Immature natural killer cell (primary cell): ENCODE results near the gene MIPOL1. TPM values are rescaled to one million over a fixed set of nuclear protein-coding genes. Genes with fewer than 3 reads are reported as not detected.

Source experiments
- DNase-seq, 3 donors: peaks; one replicate each; pipeline ENCODE4 v3.0.0; 2022; ENCODE audit warnings: mixed read lengths in 1 of 3
- H3K27ac Mint-ChIP-seq, 6 donors: one replicate each; pipeline ENCODE4 v1.8.0; 2020; ENCODE audit warnings: mixed read lengths in 6 of 6, mild to moderate bottlenecking in 5 of 6, inconsistent platforms in 4 of 6, moderate library complexity in 3 of 6
- H3K27me3 Mint-ChIP-seq, 3 donors: one replicate each; pipeline ENCODE4 v1.8.0; 2020 to 2021; ENCODE audit warnings: low read depth in 3 of 3, mild to moderate bottlenecking in 3 of 3, mixed read lengths in 3 of 3, moderate library complexity in 3 of 3, inconsistent platforms in 1 of 3
- H3K36me3 Mint-ChIP-seq, 3 donors: one replicate each; pipeline ENCODE4 v1.8.0; 2020; ENCODE audit warnings: mixed read lengths in 3 of 3, inconsistent platforms in 2 of 3, mild to moderate bottlenecking in 2 of 3
- H3K4me1 Mint-ChIP-seq, 2 donors: one replicate each; pipeline ENCODE4 v1.8.0; 2020; ENCODE audit warnings: inconsistent platforms in 2 of 2, mild to moderate bottlenecking in 2 of 2, mixed read lengths in 2 of 2, moderate library complexity in 1 of 2
- H3K4me3 Mint-ChIP-seq, 5 donors: one replicate each; pipeline ENCODE4 v1.8.0; 2020; ENCODE audit warnings: mild to moderate bottlenecking in 5 of 5, mixed read lengths in 5 of 5, inconsistent platforms in 3 of 5, moderate library complexity in 3 of 5
- H3K9me3 Mint-ChIP-seq, 6 donors: one replicate each; pipeline ENCODE4 v1.8.0; 2020; ENCODE audit warnings: mild to moderate bottlenecking in 6 of 6, mixed read lengths in 6 of 6, inconsistent platforms in 4 of 6, moderate library complexity in 3 of 6
- polyA plus RNA-seq, 3 donors: library from polyadenylated mRNA; unstranded; fragments of 300-500 nt; fragmentation: Illumina TruSeq; gene quantifications; one replicate each; pipeline ENCODE4 v1.2.3, GENCODE V29; 2021

The MIPOL1 gene
- polyA plus RNA-seq, 3 donors from 2014 or later = not detected

DNA sequence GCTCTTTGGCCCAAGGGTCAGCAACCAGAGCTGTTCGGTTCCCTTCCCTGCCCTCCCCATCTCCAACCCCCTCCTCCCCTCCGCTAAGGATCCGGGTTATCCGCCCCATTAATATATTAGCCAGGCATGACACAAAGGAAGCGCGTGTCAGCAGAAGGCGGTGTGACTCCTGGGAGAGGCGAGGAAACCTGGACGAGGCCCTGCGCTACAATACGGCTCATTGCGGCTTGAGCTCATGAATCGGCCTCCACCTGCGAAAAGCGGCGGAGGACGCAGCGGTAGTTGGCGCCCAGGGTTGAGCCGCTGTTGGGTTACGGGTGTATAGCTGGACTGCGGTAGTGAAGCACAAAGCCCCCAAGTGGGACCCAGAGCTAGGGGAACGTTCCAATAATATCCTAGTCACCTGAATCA is 387.4 kb downstream of the MIPOL1 start:
- Mint-ChIP-seq H3K4me1 (no peaks in the 10 kb centered on the region), H3K9me3 (peaks cover 11 to 56% (median 21%) of the 10 kb centered on the region in 6 donors), H3K4me3 (no peak overlapping the region), H3K36me3 (peaks cover 4 to 12% (median 4%) of the 10 kb centered on the region in 3 donors), H3K27me3 (peaks cover 12 to 25% (median 16%) of the 10 kb centered on the region in 3 donors), H3K27ac (no peak overlapping the region)
- no peak for DNase-seq

DNA sequence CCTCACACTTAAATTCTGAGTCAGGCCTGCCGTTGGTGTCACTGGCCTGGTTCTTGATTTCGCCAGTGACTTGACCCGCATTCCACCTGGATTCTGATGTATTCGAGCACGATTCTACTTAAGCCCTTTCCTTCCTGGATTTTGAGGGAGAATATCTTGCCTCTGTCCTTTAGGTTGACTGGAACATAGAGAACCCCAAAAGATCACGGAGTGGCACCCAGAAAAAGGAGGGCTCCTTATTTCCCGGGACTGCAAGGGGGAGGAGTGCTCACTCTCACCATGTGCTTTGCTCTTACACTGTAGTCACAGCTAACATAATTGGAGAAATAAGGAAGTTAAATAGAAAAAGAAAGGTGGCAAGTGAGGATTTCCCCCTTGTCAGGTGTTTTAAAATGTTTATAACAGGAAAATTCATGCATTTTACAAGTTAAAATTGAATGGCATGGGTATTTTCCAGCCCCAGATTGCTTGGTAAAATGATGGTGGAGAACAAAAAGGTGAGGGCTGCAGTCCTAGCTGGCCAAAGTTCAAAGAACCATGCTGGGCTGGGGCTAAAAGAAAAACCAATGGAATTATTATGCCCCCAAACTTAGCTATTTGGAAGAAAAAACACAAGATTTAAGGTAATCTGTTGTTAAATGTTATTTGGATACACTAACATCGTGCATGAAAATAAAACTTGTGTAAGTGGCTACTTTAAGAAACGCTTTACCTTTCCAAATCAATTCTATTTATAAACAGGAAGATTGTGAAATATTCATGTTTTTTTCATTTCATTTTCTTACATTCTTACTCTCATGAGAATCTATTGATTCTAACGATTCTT is 388.4 kb downstream of the MIPOL1 start:
- H3K9me3 Mint-ChIP-seq = peaks cover 9 to 62% (median 27%) of the 10 kb centered on the region in 6 donors
- H3K27ac Mint-ChIP-seq = no peak overlapping the region
- H3K36me3 Mint-ChIP-seq = peaks cover 4 to 21% (median 13%) of the 10 kb centered on the region in 3 donors
- DNase-seq = no peak
- no peak overlapping the region for H3K4me3 Mint-ChIP-seq
- H3K27me3 Mint-ChIP-seq = peaks cover 15 to 31% (median 16%) of the 10 kb centered on the region in 3 donors
- no peaks in the 10 kb centered on the region for H3K4me1 Mint-ChIP-seq

DNA sequence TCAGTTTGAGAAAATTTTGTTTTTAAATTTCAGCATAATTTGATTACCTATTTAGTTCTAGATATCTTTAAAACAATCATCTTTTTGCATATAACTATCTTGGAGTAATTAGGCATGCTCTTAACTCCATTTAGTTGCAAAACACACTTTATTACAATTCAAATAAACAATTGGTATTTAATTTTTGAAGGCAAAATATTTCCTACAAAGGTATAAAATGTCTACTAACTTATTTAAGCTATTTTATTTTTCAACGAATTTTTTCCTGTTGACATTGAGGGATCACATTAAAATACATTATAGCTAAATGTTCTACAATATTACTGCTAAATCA is 389.0 kb downstream of the MIPOL1 start:
- no peaks in the 10 kb centered on the region for H3K4me1 Mint-ChIP-seq
- H3K4me3 Mint-ChIP-seq = no peak overlapping the region
- no peak for DNase-seq
- H3K9me3 Mint-ChIP-seq = peaks cover 11 to 59% (median 28%) of the 10 kb centered on the region in 6 donors
- peaks cover 16 to 33% (median 18%) of the 10 kb centered on the region in 3 donors for H3K27me3 Mint-ChIP-seq
- H3K27ac Mint-ChIP-seq = no peak overlapping the region
- peaks cover 4 to 23% (median 13%) of the 10 kb centered on the region in 3 donors for H3K36me3 Mint-ChIP-seq

DNA sequence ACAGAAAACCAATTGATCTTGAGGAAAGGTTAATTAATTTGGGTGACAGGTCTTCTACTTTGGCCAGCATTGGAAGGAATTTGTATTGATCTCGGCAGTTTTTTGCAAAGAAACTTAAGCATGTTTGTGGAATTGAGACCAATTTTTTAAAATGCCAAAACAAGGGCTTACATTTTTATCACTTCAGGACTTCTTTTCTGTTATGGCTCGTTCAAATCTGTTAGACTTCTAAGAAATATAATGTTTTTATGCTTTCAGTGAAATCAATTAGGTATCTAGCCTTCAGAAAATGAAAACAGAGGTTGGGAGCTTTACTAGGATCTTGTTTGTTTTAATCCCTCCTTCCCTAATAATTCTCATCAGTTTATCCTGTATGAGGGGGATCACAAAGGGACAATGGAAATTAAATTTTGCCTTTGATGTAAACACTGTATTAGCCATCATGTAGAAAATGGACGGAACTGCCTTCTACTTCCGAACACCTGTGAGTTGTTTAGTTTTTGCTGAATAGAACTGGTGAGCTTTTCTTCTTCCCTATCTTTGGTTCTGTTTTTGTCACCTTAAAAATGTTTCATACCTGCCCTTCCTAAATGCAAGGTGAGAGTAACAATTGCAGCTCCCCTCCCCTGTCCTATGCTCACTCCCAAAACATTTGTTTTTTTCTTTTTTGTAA is 389.5 kb downstream of the MIPOL1 start:
- Mint-ChIP-seq H3K4me1 (no peaks in the 10 kb centered on the region), H3K36me3 (peaks cover 4 to 23% (median 13%) of the 10 kb centered on the region in 3 donors), H3K27ac (no peak overlapping the region), H3K27me3 (peaks cover 16 to 33% (median 18%) of the 10 kb centered on the region in 3 donors), H3K9me3 (peaks cover 11 to 56% (median 28%) of the 10 kb centered on the region in 6 donors), H3K4me3 (no peak overlapping the region)
- no peak for DNase-seq

DNA sequence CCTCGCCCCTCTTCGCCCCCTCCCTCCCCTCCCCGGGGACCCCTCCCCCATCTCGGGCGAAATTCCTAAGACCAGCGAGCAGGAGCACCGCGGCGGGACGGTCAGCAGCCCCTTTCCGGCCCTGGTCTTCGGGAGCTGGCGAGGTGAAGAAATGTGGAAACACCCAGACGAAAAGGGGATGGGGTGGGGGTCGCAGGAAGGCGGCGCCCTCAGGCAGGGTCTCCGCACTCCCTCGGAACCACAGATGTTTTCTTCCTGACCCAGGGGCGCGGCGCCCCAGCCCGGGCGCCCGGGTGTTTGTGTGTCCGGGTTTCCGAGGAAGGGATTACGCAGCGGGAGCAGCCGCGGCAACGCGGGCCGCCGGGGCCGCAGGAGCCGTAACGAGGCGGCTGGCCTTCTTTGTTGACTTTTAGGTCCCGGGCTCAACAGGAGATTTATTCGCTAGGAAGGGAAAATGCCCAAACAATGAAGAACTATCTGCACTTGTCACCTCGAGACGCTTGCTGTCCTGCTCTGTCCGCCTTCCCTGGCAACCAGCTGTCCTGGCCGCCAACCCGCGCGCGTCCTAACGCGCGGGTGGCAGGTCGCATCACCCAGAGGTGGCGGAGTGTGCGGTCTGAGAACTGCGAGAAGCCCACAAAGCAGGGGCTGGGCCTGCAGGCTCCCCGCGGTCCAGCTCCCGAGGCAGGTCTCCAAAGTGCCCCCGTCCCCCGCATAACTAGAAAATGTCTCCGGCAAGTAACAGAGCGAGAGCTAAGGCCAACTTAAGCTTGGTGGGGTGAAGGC is 390.3 kb downstream of the MIPOL1 start:
- no peak for DNase-seq
- peaks cover 4 to 27% (median 13%) of the 10 kb centered on the region in 3 donors for H3K36me3 Mint-ChIP-seq
- H3K4me3 Mint-ChIP-seq = no peak overlapping the region
- peaks cover 11 to 64% (median 29%) of the 10 kb centered on the region in 6 donors for H3K9me3 Mint-ChIP-seq
- H3K27ac Mint-ChIP-seq = no peak overlapping the region
- no peaks in the 10 kb centered on the region for H3K4me1 Mint-ChIP-seq
- peaks cover 17 to 37% (median 18%) of the 10 kb centered on the region in 3 donors for H3K27me3 Mint-ChIP-seq

DNA sequence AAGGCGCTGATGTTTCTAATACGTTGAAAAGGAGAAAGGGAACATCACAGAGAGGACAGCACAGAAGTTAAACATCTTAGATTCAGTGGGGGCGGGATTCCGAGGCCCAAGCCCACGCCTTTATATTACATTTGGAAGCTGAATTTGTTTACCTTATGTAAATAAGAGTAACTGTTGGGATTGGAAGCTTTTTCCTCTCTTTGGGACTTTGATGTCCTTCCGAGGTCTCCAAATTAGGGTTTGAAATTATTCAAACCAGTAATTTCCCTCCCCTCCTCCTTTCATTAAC is 390.9 kb downstream of the MIPOL1 start:
- no peak for DNase-seq
- peak overlapping the region in 1 of 5 donors; percentile 40 for H3K4me3 Mint-ChIP-seq
- no peak overlapping the region for H3K27ac Mint-ChIP-seq
- no peaks in the 10 kb centered on the region for H3K4me1 Mint-ChIP-seq
- H3K36me3 Mint-ChIP-seq = peaks cover 4 to 28% (median 13%) of the 10 kb centered on the region in 3 donors
- H3K27me3 Mint-ChIP-seq = peaks cover 22 to 41% (median 23%) of the 10 kb centered on the region in 3 donors
- peaks cover 13 to 69% (median 30%) of the 10 kb centered on the region in 6 donors for H3K9me3 Mint-ChIP-seq

DNA sequence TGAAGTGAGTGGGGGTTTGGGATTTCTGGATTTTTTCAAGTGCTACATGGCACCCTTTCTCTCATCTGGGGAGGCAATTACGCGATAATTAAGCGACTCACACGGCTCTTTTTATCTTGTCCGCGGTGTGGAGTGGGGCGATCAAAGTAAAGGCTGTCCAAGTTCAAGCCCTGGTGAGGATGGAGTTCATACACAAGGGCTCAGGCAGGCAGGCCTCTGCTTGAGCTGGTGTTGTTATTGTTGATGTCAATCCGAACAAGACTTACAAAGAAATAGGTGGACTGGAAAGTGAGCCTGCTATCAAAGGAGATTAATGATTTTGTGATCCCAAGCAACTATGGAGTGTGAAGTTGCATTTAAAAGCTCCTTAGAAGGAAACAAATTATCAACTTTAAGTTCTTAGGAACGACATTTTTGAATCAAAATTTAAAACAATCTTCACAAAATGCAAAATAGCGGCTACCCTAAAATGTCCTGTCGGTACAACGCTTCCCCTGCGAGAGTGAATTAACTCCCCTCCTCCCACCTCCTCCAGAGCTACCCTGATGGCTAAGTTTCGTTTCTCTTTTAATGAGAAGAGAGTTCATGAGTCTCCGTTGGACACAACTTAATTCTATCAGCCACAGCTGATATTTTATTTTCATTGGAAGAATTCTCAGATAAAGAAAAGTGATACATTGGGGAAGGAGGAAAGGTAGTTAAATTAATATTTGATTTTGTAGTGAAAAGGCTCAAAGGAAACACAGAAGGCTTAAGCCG is 391.4 kb downstream of the MIPOL1 start:
- Mint-ChIP-seq H3K27me3 (peaks cover 25 to 47% (median 25%) of the 10 kb centered on the region in 3 donors), H3K9me3 (peaks cover 15 to 74% (median 34%) of the 10 kb centered on the region in 6 donors), H3K4me1 (peaks cover 2 to 4% of the 10 kb centered on the region in 2 donors), H3K4me3 (peak overlapping the region in 1 of 5 donors; percentile 40), H3K27ac (no peak overlapping the region), H3K36me3 (peaks cover 4 to 30% (median 17%) of the 10 kb centered on the region in 3 donors)
- DNase-seq = no peak

DNA sequence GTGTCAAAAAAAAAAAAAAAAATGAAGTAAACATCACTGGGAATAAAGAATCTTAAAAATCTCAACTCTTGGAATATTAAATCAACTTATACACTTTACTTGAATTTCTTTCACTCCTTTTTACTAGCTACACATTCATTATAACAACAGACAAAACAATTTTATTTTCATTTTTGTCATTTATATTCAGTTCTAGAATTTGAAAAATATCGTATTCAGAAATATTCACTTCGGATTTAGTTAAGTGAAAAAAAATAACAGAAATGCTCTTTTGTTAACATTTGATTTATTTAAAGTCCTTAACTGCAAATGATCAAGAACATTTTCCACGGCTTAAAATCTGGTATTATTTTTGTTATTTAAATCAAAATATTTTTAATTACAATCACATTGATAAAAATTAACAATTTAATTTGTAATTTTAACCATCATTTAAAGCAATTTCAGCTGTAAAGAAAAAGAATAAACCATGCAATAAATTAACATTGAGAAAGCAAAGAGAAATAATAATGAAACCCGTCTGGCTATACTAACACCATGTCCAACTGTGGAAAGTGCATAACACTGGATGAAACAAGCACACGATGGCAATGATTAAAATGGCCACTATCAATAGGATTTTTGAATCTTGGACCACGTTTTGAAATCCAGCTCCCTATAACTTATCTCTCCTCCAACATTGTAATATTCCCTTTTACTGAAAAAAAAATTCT is 392.1 kb downstream of the MIPOL1 start:
- H3K4me3 Mint-ChIP-seq = no peak overlapping the region
- H3K27ac Mint-ChIP-seq = no peak overlapping the region
- H3K9me3 Mint-ChIP-seq = peaks cover 16 to 77% (median 34%) of the 10 kb centered on the region in 6 donors

DNA sequence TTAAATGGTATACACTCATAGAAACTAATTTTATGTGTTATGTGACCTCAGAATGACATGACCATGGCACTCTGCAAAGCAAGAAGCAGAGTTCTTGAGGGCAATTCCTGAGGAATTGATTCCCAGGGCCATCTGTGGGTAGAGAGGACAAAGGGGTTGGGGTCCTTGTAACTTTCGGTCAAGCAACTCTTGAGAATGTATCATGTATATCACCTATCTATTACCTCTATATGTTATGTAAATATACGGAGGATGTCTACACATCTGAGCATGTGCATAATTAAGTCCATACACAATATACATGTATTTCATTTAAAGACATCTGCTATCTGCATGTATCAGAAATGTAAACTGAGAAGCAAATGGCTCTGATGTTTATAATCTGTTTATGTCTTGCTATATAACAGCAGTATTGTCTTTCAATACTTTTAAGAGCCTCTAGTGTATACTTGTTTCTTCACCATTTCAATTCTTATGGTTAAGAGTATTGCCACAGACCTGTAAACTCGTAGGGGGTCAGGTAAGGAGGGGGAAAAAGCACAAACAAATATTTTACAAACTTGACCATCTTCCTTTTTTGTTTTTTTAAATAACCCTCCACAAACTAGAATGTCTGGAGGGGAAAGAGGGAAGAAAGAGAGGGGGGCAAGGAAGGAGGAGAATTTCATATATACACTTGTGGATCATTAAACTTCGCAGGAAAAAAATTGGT is 392.8 kb downstream of the MIPOL1 start:
- Mint-ChIP-seq H3K27me3 (peaks cover 25 to 49% (median 27%) of the 10 kb centered on the region in 3 donors), H3K27ac (no peak overlapping the region), H3K9me3 (peaks cover 11 to 72% (median 35%) of the 10 kb centered on the region in 6 donors), H3K4me3 (peak overlapping the region in 1 of 5 donors; percentile 21), H3K4me1 (peaks cover 2 to 7% of the 10 kb centered on the region in 2 donors), H3K36me3 (peaks cover 4 to 32% (median 20%) of the 10 kb centered on the region in 3 donors)
- no peak for DNase-seq

More for the DNA sequence above, 392.1 kb downstream of the MIPOL1 start:
- no peak for DNase-seq
- Mint-ChIP-seq H3K4me1 (peaks cover 2 to 7% of the 10 kb centered on the region in 2 donors), H3K36me3 (peaks cover 4 to 32% (median 20%) of the 10 kb centered on the region in 3 donors), H3K27me3 (peaks cover 27 to 49% (median 27%) of the 10 kb centered on the region in 3 donors)

DNA sequence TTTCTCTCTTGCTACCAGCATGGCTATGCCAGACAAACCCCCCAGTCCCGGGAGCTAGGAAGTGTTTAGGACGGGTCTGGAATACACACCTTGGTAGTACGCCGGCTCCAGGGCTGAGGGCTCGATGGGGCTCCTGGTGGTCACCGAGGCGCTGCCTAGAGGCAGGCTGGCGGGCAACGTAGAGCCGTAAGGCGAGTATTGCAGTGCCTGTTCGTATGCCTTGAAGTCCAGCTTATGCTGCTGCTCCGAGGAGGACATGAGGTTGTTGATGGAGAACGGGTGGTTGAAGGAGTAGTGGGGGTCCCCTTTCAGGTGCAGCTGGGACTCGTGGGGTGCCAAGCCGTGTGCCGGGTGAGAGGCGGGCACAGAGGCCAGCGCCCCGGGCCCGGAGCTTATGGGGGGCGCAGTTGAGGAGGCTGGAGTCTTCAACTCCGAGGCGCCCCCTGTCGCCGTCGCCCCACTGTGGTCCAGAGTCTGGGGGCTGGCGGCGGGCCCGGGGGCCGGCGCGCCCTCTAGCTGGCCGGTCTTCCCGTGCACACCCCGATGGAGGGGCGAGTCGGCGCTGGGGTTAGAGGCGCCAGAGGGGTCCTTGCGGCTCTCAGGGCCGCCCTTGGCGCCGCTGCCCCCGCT is 393.7 kb downstream of the MIPOL1 start:
- peaks cover 5 to 16% of the 10 kb centered on the region in 2 donors for H3K4me1 Mint-ChIP-seq
- DNase-seq = no peak
- H3K36me3 Mint-ChIP-seq = peaks cover 4 to 29% (median 22%) of the 10 kb centered on the region in 3 donors
- H3K27ac Mint-ChIP-seq = no peak overlapping the region
- H3K9me3 Mint-ChIP-seq = peaks cover 11 to 70% (median 38%) of the 10 kb centered on the region in 6 donors
- H3K4me3 Mint-ChIP-seq = no peak overlapping the region
- peaks cover 32 to 50% (median 35%) of the 10 kb centered on the region in 3 donors for H3K27me3 Mint-ChIP-seq

DNA sequence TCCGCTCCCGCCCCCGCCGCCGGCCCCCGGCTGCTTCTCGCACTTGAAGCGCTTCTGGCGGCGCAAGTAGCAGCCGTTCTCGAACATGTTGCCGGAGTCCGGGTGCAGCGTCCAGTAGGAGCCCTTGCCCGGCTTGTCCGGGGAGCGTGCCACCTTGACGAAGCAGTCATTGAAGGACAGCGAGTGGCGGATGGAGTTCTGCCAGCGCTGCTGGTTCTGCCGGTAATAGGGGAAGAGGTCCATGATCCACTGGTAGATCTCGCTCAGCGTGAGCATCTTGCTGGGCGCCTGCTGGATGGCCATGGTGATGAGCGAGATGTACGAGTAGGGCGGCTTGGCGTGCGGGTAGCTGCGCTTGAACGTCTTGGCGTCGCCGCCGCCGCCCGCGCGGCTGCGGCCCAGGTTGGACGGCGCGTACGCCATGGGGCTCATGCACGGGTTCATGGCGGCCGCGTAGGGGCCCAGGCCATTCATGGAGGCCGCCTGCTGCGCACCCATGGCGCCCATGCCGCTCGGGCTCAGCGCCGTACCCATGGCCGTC is 394.3 kb downstream of the MIPOL1 start:
- H3K36me3 Mint-ChIP-seq = peaks cover 4 to 29% (median 23%) of the 10 kb centered on the region in 3 donors
- H3K27ac Mint-ChIP-seq = no peak overlapping the region
- H3K4me3 Mint-ChIP-seq = no peak overlapping the region
- peaks cover 36 to 53% (median 38%) of the 10 kb centered on the region in 3 donors for H3K27me3 Mint-ChIP-seq
- peaks cover 6 to 17% of the 10 kb centered on the region in 2 donors for H3K4me1 Mint-ChIP-seq
- DNase-seq = no peak
- peaks cover 14 to 72% (median 42%) of the 10 kb centered on the region in 6 donors for H3K9me3 Mint-ChIP-seq
